Activated effector memory CD4-positive, alpha-beta T cell treated with anti-CD3 and anti-CD28 coated beads, Interleukin-2, amount 50 U/mL, for 16 hours (primary cell): ENCODE results near the gene DHRS2.

Source experiments
- DNase-seq: peaks from one replicate; pipeline ENCODE4 v3.0.0-alpha.2; 2020

The DHRS2 gene

GRCh38 chr14:23613242-23614070, 22.7 kb upstream of the DHRS2 start:
- no peak for DNase-seq

- DNase-seq, result no peak
Measured at GRCh38 chr14:23614395-23614828, 21.8 kb upstream of the DHRS2 start.

GRCh38 chr14:23615856-23616255, 20.3 kb upstream of the DHRS2 start:
- DNase-seq, result no peak

DNA sequence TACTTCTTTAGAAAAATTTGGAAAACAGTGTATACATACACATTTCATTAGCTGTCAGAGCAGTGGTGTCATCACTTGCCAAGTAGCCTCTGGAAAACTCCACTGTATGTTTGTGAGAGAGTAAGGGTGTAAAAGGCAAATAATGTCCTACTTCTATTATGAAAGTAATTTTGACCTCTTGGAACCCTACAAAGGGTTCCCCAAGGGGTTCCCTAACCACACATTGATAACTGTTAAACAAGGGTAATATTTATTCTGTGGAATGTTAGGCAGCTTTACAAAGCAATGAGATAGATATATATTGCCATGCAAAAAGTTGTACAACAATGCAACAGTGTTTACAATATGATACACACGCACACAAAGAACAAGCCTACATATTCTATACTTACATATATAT, 18.6 kb upstream of the DHRS2 start:
- no peak for DNase-seq

DNA sequence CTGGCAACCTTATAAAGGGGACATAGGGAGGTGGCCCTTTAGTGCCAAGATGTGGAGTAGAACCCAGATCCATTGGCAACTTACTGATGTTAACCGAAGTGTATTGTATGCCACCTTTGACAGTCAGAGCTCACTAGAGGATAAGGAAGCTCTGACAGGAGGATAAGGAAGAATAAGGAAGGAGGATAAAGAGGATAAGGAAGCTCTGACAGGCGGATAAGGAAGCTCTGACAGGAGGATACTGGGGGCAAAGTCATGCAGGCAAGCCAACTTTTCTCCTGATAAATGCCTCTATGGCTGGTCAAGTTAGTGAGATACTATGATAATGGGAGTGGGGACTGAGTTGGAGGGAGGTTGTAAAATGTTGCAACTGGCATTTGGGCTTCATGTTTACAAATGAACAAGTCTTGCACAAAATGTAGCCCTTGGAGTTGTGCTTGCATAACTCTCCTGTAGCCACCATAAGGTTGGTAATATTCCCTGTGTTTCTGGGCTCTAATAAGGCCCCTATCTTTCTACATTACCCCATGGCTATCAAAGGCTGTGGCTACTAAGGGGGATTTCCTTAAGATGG, 17.7 kb upstream of the DHRS2 start:
- no peak for DNase-seq

DNA sequence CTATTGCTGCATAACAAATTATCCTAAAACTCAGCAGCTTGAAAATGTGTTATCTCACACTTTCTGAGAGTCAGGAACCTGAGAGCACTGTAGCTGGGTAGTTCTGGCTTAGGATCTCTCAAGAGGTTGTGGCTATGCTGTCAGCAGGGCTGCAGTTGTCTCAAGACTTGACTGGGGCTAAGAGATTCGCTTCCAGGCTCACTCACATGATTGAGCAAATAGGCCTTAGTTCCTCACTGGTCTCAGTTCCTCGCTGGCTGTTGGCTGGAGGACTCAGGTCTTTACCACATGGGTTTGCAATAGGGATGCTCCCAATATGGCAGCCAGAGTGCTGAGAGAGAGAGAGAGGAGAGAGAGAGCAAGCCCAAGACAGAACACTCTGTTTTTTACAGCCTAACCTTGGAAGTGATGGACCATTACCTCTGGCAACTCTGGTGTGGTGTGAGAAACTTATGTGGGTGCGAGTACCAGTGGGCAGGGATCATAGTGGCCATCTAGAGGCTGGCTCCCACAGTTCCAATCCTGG, 15.9 kb upstream of the DHRS2 start:
- DNase-seq, result no peak

- no peak for DNase-seq
Measured at GRCh38 chr14:23621204-23621931, 14.8 kb upstream of the DHRS2 start.

GRCh38 chr14:23621932-23622730, 14.0 kb upstream of the DHRS2 start:
- DNase-seq, result no peak

DNA sequence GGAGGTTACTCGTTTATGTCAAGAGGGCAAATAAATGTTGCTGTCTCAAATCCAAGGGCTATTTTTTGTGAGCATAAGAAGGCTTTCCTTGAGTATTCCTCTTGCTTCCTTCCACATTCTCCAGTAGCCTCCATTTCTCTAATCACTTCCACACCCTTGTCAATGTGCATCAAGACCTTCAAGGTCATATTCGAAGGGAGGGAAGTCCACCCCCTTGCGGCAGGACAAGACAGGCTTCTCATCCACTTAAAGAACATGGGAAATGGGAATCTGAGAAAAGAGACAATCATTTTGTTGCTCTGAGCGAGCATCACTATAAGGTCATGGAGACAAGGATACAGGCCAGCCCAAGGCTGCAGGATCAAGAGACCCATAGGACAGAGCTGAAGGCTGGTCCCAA, 13.2 kb upstream of the DHRS2 start:
- no peak for DNase-seq

- DNase-seq, result no peak
Measured at GRCh38 chr14:23623962-23624361, 12.2 kb upstream of the DHRS2 start.

GRCh38 chr14:23624830-23625404, 11.2 kb upstream of the DHRS2 start:
- no peak for DNase-seq

- no peak for DNase-seq
Measured at GRCh38 chr14:23626946-23627345, 9.2 kb upstream of the DHRS2 start.

DNA sequence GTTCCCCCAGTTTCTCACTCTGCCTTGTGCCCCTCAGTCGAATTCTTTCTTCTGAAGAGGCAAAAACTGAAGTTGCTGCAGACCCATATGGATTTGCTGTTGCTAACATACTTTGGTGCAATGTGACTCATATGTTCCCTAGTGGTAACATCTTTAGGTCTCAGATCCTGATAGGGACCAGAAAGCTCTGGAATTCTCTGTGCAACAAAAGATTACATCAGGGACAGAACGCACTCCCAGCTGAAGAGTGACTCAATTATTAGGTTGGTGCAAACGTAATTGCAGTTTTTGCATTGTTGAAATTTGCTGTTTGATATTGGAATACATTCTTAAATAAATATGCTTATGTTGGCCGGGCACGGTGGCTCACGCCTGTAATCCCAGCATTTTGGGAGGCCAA, 8.2 kb upstream of the DHRS2 start:
- DNase-seq, result no peak

GRCh38 chr14:23629204-23629603, 7.0 kb upstream of the DHRS2 start:
- DNase-seq, result no peak

- no peak for DNase-seq
Measured at GRCh38 chr14:23629832-23630396, 6.2 kb upstream of the DHRS2 start.

- no peak for DNase-seq
Measured at GRCh38 chr14:23630687-23631086, 5.5 kb upstream of the DHRS2 start.

DNA sequence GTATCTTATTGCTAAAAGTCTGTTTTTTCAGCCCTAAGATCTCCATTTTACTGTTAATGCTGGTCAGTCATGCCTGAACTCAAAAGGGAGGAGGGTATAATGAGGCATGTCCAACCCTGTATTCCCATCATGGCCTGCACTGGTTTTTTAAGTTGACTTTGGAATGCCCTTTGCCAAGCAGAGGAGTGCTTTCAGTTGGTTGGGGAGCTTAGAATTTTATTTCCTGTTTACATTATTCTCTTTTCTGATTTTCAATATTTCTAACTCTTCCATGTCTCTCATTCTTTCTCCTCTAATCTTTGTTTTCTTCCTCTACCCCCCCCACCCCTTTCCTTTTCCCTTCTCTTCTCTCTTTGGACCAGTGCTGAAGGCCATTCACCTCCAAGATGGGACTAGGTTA, 4.9 kb upstream of the DHRS2 start:
- DNase-seq, result no peak

DNA sequence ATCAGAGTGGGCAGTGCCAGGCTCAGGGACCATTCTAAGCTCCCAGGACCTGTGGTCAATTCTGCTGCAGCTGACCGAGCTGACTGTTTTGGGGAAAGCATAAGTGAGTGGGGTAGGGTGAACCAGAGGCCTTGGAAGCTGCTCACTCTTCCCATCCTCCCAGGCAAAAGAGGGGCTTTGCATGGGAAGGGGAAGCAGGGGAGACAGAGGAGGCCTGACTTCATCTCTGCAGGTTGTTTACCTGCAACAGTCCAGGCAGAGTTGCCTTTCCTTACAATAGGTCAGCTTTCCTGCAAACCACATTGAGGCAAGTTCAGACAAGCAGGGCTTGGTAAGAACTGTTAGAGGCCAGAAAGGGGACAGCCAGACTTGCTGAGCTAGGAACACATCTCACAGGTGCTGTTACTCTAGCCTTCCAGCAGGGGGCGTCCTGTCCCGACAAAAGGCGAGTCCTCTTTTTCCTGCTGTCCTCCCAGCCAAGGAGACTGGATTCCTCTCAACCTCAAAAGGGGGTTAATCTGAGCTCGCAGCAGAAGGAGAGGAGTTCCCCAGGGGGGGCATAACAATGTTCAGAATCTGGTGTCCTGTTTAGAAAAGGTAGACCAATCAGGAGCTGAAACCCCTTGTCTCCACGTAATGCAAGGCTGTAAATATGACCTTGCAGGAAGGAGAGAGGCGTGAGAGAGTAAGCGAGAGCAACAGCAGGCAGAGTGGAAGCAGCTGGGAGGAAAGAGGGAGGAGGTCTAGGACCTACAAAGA, 4.3 kb upstream of the DHRS2 start:
- peak; percentile 89 for DNase-seq

GRCh38 chr14:23632461-23633159, 3.6 kb upstream of the DHRS2 start:
- DNase-seq, result no peak

GRCh38 chr14:23633160-23633701, 2.9 kb upstream of the DHRS2 start:
- DNase-seq, result no peak
